HG02884 (cell line): Measurements from ENCODE around the gene DYSF.

Experiments used
- ATAC-seq: cut with Tn5 transposase; IDR thresholded peaks from one replicate; pipeline ENCODE4 v1.9.1; 2021; ENCODE audit warnings: mild to moderate bottlenecking, moderate library complexity; ENCODE audit not compliant: unreplicated experiment

Gene DYSF

GRCh38 chr2:71697106-71698004, 244.0 kb downstream of the DYSF start:
- no peak for ATAC-seq

- no peak for ATAC-seq
Measured at GRCh38 chr2:71699428-71699827, 246.1 kb downstream of the DYSF start.

- no peak for ATAC-seq
Measured at GRCh38 chr2:71700041-71700657, 246.8 kb downstream of the DYSF start.

GRCh38 chr2:71700658-71701397, 247.5 kb downstream of the DYSF start:
- no peak for ATAC-seq

GRCh38 chr2:71702071-71702970, 249.0 kb downstream of the DYSF start:
- no peak for ATAC-seq

GRCh38 chr2:71702971-71703898, 249.9 kb downstream of the DYSF start:
- no peak for ATAC-seq

GRCh38 chr2:71704131-71704561, 250.8 kb downstream of the DYSF start:
- no peak for ATAC-seq

- no peak for ATAC-seq
Measured at GRCh38 chr2:71704688-71705087, 251.3 kb downstream of the DYSF start.

- ATAC-seq = no peak
Measured at GRCh38 chr2:71705171-71705960, 252.0 kb downstream of the DYSF start.

- no peak for ATAC-seq
Measured at GRCh38 chr2:71706121-71706520, 252.8 kb downstream of the DYSF start.

GRCh38 chr2:71706836-71707235, 253.5 kb downstream of the DYSF start:
- ATAC-seq = no peak

- no peak for ATAC-seq
Measured at GRCh38 chr2:71710367-71711132, 257.2 kb downstream of the DYSF start.

- no peak for ATAC-seq
Measured at GRCh38 chr2:71711133-71711855, 257.9 kb downstream of the DYSF start.

GRCh38 chr2:71712158-71712818, 258.9 kb downstream of the DYSF start:
- no peak for ATAC-seq

- ATAC-seq = no peak
Measured at GRCh38 chr2:71713581-71714580, 260.5 kb downstream of the DYSF start.
